WTC11 (cell line): ENCODE measurements around the gene PROSER3. TPM values are rescaled to one million over a fixed set of nuclear protein-coding genes. Genes with fewer than 3 reads are reported as not detected.

Experiments
- ATAC-seq: fragments of 200-7000 bp; cut with Tn5 transposase; 2 replicates; pipeline ENCODE4 v1.10.0; 2021; ENCODE audit warnings: mild to moderate bottlenecking, moderate library complexity
- CTCF ChIA-PET: fragments of 300-600 bp; sonication (Branson Sonifier 250); formaldehyde crosslinking; loops from one replicate; lab custom pipeline; 2021; ENCODE audit warnings: antibody characterized with exemption; lab: Charles Lee
- POLR2A ChIA-PET: fragments of 350-600 bp; sonication (Branson Sonifier 250); formaldehyde crosslinking; loops from one replicate; lab custom pipeline; 2021; ENCODE audit warnings: antibody characterized with exemption; lab: Charles Lee
- DNase-seq: peaks from one replicate; pipeline ENCODE4 v3.0.0; 2021; ENCODE audit warnings: low spot score
- H3K27ac Mint-ChIP-seq: 2 replicates; pipeline ENCODE4 v1.8.0; 2021; ENCODE audit warnings: mixed read lengths
- H3K27me3 Mint-ChIP-seq: 2 replicates; pipeline ENCODE4 v1.8.0; 2021; ENCODE audit warnings: low read depth, mild to moderate bottlenecking, moderate library complexity, mixed read lengths
- H3K36me3 Mint-ChIP-seq: 2 replicates; pipeline ENCODE4 v1.8.0; 2021; ENCODE audit warnings: mixed read lengths
- H3K4me1 Mint-ChIP-seq: 2 replicates; pipeline ENCODE4 v1.8.0; 2022; ENCODE audit warnings: mixed read lengths
- H3K4me3 Mint-ChIP-seq: 2 replicates; pipeline ENCODE4 v1.8.0; 2021; ENCODE audit warnings: mild to moderate bottlenecking, moderate library complexity, mixed read lengths
- H3K9me3 Mint-ChIP-seq: 2 replicates; pipeline ENCODE4 v1.8.0; 2021; ENCODE audit warnings: mixed read lengths
- ATF1 ChIP-seq: sonication (generic); formaldehyde crosslinking; IDR thresholded peaks from 2 replicates; pipeline ENCODE4 v1.8.1; 2023; ENCODE audit warnings: mild to moderate bottlenecking, moderate library complexity, missing genetic modification reagents
- CBFB ChIP-seq: sonication (generic); formaldehyde crosslinking; IDR thresholded peaks from 2 replicates; pipeline ENCODE4 v1.8.1; 2022; ENCODE audit warnings: mild to moderate bottlenecking, low read depth, missing genetic modification reagents
- CREB1 ChIP-seq: sonication (generic); formaldehyde crosslinking; IDR thresholded peaks from 2 replicates; pipeline ENCODE4 v1.8.0; 2023; ENCODE audit warnings: mild to moderate bottlenecking, missing genetic modification reagents
- E2F5 ChIP-seq: sonication (generic); formaldehyde crosslinking; IDR thresholded peaks from 2 replicates; pipeline ENCODE4 v1.8.1; 2022; ENCODE audit warnings: mild to moderate bottlenecking, moderate library complexity, missing genetic modification reagents
- FOXJ3 ChIP-seq: sonication (generic); formaldehyde crosslinking; IDR thresholded peaks from 2 replicates; pipeline ENCODE4 v1.9.0; 2021; ENCODE audit warnings: missing genetic modification reagents, mild to moderate bottlenecking, borderline replicate concordance
- GABPB1 ChIP-seq: sonication (generic); formaldehyde crosslinking; IDR thresholded peaks from 2 replicates; pipeline ENCODE4 v1.8.1; 2023; ENCODE audit warnings: mild to moderate bottlenecking, missing genetic modification reagents
- IRF2 ChIP-seq: sonication (generic); formaldehyde crosslinking; IDR thresholded peaks from 2 replicates; pipeline ENCODE4 v1.8.0; 2022; ENCODE audit warnings: low read depth, missing genetic modification reagents, borderline replicate concordance
- NR1H2 ChIP-seq: sonication (generic); formaldehyde crosslinking; IDR thresholded peaks from 2 replicates; pipeline ENCODE4 v1.9.0; 2021; ENCODE audit warnings: mild to moderate bottlenecking, moderate library complexity, missing genetic modification reagents
- NR2C2 ChIP-seq: sonication (generic); formaldehyde crosslinking; IDR thresholded peaks from 2 replicates; pipeline ENCODE4 v1.8.0; 2022; ENCODE audit warnings: mild to moderate bottlenecking, missing genetic modification reagents
- SMAD4 ChIP-seq: sonication (generic); formaldehyde crosslinking; IDR thresholded peaks from 2 replicates; pipeline ENCODE4 v1.8.0; 2022; ENCODE audit warnings: mild to moderate bottlenecking, missing genetic modification reagents
- STAT6 ChIP-seq: sonication (generic); formaldehyde crosslinking; conservative IDR thresholded peaks from 2 replicates; pipeline ENCODE4 v1.8.1; 2023; ENCODE audit warnings: mild to moderate bottlenecking, low read depth, missing genetic modification reagents, moderate library complexity
- total RNA-seq: library from RNA; stranded (reverse); gene quantifications from 3 replicates; pipeline ENCODE4 v1.2.3, GENCODE V29; 2021
- TF ChIP-seq, protein P1 (sequence below): fragments of 250-450 bp; sonication (Bioruptor Pico); conservative IDR thresholded peaks from 2 replicates; pipeline ENCODE4 v1.9.0; 2021; ENCODE audit warnings: mild to moderate bottlenecking
- TF ChIP-seq, protein P2 (sequence below): sonication (generic); formaldehyde crosslinking; IDR thresholded peaks from 2 replicates; pipeline ENCODE4 v1.8.1; 2022; ENCODE audit warnings: low read depth, missing genetic modification reagents, borderline replicate concordance
- TF ChIP-seq, protein P3 (sequence below): sonication (generic); formaldehyde crosslinking; IDR thresholded peaks from 2 replicates; pipeline ENCODE4 v1.8.0; 2023; ENCODE audit warnings: mild to moderate bottlenecking, missing genetic modification reagents
- TF ChIP-seq, protein P4 (sequence below): sonication (generic); formaldehyde crosslinking; IDR thresholded peaks from 2 replicates; pipeline ENCODE4 v1.8.0; 2022; ENCODE audit warnings: mild to moderate bottlenecking, missing genetic modification reagents
- TF ChIP-seq, protein P5 (sequence below): sonication (generic); formaldehyde crosslinking; IDR thresholded peaks from 2 replicates; pipeline ENCODE4 v1.8.1; 2023; ENCODE audit warnings: mild to moderate bottlenecking, missing genetic modification reagents

Gene PROSER3
- total RNA-seq, 1 experiment from 2014 or later = 32.9 TPM

DNA sequence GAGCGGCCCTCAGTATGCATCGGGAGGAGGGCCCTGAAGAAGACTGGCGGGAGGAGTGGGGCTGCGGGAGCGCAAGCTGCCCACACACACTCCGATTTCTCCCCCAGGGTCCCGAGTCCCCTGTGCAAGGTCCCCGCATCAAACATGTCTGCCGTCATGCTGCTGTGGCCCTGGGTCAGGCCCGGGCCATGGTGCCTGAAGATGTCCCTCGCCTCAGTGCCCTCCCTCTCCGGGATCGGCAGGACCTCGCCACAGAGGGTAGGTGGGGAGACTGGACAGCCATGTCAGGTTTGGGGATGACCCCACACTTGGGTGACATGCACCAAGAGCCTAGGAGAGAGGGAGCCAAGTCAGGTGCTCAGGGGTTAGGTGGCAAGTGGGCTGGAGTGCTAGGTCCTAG is 35.5 kb upstream of the PROSER3 start:
- Mint-ChIP-seq H3K36me3 (peaks cover 47% of the 10 kb centered on the region), H3K4me3 (no peak overlapping the region), H3K4me1 (peaks cover 5% of the 10 kb centered on the region), H3K9me3 (no peaks in the 10 kb centered on the region), H3K27ac (no peak overlapping the region), H3K27me3 (no peaks in the 10 kb centered on the region)
- CTCF ChIA-PET = no interaction called here
- TF ChIP-seq CREB1 (CRISPR knock-in tag) (no peak), NR1H2 (CRISPR knock-in tag) (no peak), ATF1 (CRISPR knock-in tag) (no peak), CBFB (no peak), FOXJ3 (no peak), IRF2 (CRISPR knock-in tag) (no peak), GABPB1 (CRISPR knock-in tag) (no peak), SMAD4 (CRISPR knock-in tag) (no peak), E2F5 (CRISPR knock-in tag) (no peak), NR2C2 (CRISPR knock-in tag) (no peak), STAT6 (CRISPR knock-in tag) (no peak)
- TF ChIP-seq, protein P1, sequence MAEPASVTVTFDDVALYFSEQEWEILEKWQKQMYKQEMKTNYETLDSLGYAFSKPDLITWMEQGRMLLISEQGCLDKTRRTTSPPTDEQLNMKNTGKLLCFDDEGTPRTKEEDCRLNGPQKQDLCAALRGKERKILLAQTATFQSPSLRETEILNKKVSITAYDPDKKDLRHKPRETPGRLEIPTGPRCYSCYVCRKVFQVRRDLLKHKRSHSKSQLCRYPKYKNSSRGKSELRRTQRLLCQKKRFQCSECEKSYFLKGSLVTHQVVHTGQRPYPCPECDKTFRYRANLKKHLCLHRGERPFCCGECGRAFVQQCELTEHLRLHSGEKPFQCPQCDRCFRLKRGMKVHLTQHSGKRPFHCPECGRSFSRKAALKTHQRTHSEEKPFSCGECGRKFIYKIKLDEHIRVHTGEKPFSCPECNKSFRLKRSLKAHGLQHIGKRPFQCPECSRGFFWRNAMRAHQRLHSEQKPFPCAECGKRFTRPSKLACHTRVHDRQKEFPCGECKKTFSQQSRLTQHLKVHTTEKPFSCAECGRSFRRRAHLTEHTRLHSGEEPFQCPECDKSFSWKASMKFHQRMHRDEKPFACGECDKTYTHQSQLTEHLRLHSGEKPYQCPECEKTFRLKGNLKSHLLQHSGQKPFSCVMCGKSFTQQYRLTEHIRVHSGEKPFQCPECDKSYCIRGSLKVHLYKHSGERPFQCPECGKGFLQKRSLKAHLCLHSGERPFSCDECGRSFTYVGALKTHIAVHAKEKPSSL (CRISPR knock-in tag) = no peak
- TF ChIP-seq, protein P2, sequence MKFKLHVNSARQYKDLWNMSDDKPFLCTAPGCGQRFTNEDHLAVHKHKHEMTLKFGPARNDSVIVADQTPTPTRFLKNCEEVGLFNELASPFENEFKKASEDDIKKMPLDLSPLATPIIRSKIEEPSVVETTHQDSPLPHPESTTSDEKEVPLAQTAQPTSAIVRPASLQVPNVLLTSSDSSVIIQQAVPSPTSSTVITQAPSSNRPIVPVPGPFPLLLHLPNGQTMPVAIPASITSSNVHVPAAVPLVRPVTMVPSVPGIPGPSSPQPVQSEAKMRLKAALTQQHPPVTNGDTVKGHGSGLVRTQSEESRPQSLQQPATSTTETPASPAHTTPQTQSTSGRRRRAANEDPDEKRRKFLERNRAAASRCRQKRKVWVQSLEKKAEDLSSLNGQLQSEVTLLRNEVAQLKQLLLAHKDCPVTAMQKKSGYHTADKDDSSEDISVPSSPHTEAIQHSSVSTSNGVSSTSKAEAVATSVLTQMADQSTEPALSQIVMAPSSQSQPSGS (CRISPR knock-in tag) = no peak
- TF ChIP-seq, protein P3, sequence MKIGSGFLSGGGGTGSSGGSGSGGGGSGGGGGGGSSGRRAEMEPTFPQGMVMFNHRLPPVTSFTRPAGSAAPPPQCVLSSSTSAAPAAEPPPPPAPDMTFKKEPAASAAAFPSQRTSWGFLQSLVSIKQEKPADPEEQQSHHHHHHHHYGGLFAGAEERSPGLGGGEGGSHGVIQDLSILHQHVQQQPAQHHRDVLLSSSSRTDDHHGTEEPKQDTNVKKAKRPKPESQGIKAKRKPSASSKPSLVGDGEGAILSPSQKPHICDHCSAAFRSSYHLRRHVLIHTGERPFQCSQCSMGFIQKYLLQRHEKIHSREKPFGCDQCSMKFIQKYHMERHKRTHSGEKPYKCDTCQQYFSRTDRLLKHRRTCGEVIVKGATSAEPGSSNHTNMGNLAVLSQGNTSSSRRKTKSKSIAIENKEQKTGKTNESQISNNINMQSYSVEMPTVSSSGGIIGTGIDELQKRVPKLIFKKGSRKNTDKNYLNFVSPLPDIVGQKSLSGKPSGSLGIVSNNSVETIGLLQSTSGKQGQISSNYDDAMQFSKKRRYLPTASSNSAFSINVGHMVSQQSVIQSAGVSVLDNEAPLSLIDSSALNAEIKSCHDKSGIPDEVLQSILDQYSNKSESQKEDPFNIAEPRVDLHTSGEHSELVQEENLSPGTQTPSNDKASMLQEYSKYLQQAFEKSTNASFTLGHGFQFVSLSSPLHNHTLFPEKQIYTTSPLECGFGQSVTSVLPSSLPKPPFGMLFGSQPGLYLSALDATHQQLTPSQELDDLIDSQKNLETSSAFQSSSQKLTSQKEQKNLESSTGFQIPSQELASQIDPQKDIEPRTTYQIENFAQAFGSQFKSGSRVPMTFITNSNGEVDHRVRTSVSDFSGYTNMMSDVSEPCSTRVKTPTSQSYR = no peak
- TF ChIP-seq, protein P4, sequence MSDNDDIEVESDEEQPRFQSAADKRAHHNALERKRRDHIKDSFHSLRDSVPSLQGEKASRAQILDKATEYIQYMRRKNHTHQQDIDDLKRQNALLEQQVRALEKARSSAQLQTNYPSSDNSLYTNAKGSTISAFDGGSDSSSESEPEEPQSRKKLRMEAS (CRISPR knock-in tag) = no peak
- TF ChIP-seq, protein P5, sequence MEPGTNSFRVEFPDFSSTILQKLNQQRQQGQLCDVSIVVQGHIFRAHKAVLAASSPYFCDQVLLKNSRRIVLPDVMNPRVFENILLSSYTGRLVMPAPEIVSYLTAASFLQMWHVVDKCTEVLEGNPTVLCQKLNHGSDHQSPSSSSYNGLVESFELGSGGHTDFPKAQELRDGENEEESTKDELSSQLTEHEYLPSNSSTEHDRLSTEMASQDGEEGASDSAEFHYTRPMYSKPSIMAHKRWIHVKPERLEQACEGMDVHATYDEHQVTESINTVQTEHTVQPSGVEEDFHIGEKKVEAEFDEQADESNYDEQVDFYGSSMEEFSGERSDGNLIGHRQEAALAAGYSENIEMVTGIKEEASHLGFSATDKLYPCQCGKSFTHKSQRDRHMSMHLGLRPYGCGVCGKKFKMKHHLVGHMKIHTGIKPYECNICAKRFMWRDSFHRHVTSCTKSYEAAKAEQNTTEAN (CRISPR knock-in tag) = no peak
- ATAC-seq (no peak), DNase-seq (no peak)
- POLR2A ChIA-PET = no interaction called here
